ENCODE results near the gene SCTR. TPM values are rescaled to one million over a fixed set of nuclear protein-coding genes. Genes with fewer than 3 reads are reported as not detected.

Gene SCTR
- total RNA-seq, 1 donor from 2014 or later: not detected

DNA sequence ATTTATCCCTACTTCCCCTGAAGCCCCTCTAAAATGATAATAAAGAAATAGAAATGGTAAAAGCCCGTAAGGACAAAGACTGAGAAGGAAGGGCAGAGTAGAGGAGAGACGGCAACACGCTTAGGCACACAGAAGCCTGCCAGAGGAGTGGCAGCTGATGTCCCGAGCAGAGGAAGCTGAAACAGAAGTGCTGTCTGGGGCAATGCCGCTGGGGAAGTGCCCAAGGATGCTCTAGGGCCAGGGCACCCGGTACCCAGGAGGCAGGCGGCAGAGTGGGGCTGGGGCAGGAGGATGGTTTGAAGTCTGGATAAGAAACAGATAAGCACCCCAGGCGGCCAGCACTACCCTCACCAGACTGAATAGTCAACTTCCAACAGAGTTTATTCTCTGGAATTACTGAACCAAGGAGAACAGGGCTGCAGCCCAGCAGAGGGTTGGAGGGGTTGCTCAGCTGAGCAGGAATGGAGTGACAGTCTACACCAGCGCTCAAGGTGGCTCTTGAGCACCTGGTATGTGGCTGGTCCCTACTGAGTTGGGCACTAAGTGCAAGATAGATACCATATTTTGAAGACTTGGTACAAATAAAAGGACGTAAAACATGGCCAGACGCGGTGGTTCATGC is 70.2 kb downstream of the SCTR start:
- Mint-ChIP-seq H3K9me3 (ENCODE audit: low read depth) (peaks cover 3% of the 10 kb centered on the region), H3K4me1 (ENCODE audit: low read depth) (peaks cover 6% of the 10 kb centered on the region), H3K27me3 (ENCODE audit: low read depth) (peaks cover 60% of the 10 kb centered on the region), H3K27ac (ENCODE audit: unreplicated experiment) (no peak overlapping the region), H3K36me3 (ENCODE audit: low read depth) (peaks cover 2% of the 10 kb centered on the region), H3K4me3 (ENCODE audit: unreplicated experiment) (no peak overlapping the region)
- TF ChIP-seq CTCF (IDR thresholded peaks at IDR 0.05): no peak
- no peak for DNase-seq (ENCODE audit: low spot score)

DNA sequence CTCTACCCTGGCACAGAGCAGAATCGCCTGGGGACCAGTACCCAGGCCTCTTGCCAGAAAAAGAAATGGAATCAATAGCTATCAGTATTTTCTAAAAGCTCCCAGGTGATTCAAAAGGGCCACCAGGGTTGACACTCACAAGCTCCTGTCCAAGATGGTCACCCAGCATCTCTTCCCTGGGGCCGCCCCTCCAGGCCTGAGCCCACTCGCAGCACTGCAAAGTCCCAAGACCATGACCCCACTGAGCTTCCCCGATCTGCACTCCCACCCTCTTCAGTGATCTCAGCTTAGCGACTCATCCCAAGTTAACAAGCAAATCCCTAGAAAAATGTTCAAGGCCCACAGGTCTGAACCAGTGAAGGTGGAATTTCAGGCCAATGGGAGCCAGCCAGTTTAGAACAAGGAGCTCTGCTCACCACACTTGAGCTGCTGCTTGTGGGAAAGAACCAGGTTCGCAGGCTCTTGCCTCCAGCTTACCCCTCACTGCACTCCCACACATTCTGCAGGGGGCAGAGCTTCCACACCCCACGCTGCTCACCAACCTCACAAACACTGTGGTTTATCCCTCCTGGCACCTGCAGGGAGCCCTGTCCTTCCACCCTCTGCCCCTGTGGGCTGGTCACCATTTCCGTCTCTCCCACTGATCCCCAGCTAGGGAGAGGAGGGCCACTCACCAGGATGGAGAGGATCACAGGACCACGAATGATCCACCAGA is 72.8 kb downstream of the SCTR start:
- peaks cover 3% of the 10 kb centered on the region for H3K9me3 Mint-ChIP-seq (ENCODE audit: low read depth)
- H3K36me3 Mint-ChIP-seq (ENCODE audit: low read depth): peaks cover 2% of the 10 kb centered on the region
- TF ChIP-seq CTCF (IDR thresholded peaks at IDR 0.05): no peak
- H3K27me3 Mint-ChIP-seq (ENCODE audit: low read depth): peaks cover 65% of the 10 kb centered on the region
- no peak for DNase-seq (ENCODE audit: low spot score)
- peaks cover 6% of the 10 kb centered on the region for H3K4me1 Mint-ChIP-seq (ENCODE audit: low read depth)
- H3K27ac Mint-ChIP-seq (ENCODE audit: unreplicated experiment): no peak overlapping the region
- no peak overlapping the region for H3K4me3 Mint-ChIP-seq (ENCODE audit: unreplicated experiment)

DNA sequence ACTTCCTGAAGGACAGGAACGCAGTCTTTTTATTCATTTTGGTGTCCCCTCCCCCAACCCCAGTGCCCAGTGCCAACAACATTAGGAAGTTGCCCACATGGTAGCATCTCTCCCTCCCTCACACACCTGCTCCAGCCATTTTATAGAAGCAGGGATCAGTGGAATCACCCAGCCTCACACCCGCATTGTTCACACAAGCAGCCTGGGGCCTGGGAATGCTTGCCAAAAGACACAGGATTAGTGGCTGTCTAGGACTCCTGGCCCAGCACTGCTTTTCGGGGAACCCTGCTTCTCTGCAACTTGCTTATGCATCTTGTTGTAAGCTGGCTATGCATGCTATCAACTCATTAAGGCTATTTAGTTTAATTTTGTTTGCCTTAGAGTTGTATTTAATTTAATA is 74.8 kb downstream of the SCTR start:
- Mint-ChIP-seq H3K36me3 (ENCODE audit: low read depth) (no peaks in the 10 kb centered on the region), H3K27me3 (ENCODE audit: low read depth) (peaks cover 59% of the 10 kb centered on the region), H3K27ac (ENCODE audit: unreplicated experiment) (no peak overlapping the region), H3K4me3 (ENCODE audit: unreplicated experiment) (no peak overlapping the region), H3K4me1 (ENCODE audit: low read depth) (no peaks in the 10 kb centered on the region), H3K9me3 (ENCODE audit: low read depth) (no peaks in the 10 kb centered on the region)
- no peak for DNase-seq (ENCODE audit: low spot score)
- TF ChIP-seq CTCF (IDR thresholded peaks at IDR 0.05): no peak

DNA sequence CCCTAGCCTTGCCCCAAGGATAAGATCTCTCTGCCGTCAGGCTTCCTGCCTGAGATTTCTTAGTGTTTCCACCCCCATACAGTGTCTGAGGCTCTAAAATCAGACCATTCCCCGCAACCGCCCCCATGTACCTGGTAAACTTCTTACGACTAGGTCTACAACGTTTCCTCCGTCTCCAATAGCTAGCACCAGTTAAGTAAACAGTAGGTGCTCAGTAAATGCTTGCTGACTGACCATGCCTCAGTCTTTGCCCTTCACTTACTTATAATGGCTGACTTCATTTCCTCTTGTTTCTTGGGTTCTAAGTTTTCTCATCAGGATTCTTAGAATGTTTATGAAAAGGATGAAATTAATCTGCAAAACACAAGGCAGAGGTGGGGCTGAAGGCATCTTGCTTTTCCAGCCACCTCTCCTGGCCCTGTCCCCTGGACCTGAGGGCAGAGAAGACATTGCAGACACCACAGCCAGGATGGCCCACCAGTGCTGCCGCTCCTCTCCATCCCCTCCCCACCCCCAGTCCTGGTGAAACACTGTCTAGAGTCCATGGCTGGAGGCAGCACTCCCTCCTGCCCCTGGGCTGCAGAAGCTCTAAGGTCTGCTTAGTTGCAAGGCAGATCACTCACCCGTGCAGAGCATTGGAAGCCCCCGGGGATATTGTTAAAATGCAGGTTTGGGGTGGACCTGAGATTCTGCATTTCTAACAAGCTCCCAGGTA is 75.7 kb downstream of the SCTR start:
- no peak for DNase-seq (ENCODE audit: low spot score)
- TF ChIP-seq CTCF (IDR thresholded peaks at IDR 0.05): no peak
- Mint-ChIP-seq H3K4me3 (ENCODE audit: unreplicated experiment) (no peak overlapping the region), H3K27me3 (ENCODE audit: low read depth) (peaks cover 53% of the 10 kb centered on the region), H3K36me3 (ENCODE audit: low read depth) (no peaks in the 10 kb centered on the region), H3K27ac (ENCODE audit: unreplicated experiment) (no peak overlapping the region), H3K4me1 (ENCODE audit: low read depth) (no peaks in the 10 kb centered on the region), H3K9me3 (ENCODE audit: low read depth) (no peaks in the 10 kb centered on the region)

DNA sequence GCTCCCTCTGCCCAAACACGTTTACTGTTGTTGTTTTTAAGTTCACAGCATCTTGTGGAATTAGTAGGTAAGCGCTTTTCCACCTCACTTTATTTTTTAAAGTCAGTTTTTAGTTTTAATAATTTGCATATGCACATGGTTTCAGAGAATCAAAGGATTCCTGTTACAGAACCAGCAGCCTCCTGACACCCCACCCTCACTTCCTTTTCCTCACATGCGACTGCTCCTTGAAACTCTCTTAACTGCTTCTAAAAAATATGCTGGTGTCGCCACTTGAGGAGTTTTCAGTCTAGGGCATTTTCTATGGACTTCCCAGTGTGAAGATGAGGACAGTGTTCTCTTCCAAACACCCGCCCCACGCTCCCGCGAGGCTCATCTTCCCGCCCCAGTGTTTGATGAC is 78.2 kb downstream of the SCTR start:
- Mint-ChIP-seq H3K4me1 (ENCODE audit: low read depth) (no peaks in the 10 kb centered on the region), H3K27ac (ENCODE audit: unreplicated experiment) (no peak overlapping the region), H3K36me3 (ENCODE audit: low read depth) (no peaks in the 10 kb centered on the region), H3K9me3 (ENCODE audit: low read depth) (no peaks in the 10 kb centered on the region), H3K4me3 (ENCODE audit: unreplicated experiment) (no peak overlapping the region), H3K27me3 (ENCODE audit: low read depth) (peaks cover 34% of the 10 kb centered on the region)
- no peak for DNase-seq (ENCODE audit: low spot score)
- TF ChIP-seq CTCF (IDR thresholded peaks at IDR 0.05): no peak

Measured in chondrocyte (in vitro differentiated cells).